Stimulated activated CD8-positive, alpha-beta memory T cell treated with anti-CD3 and anti-CD28 coated beads, Interleukin-4, amount 100 ng/mL, for 4 hours (primary cell): ENCODE results near the gene ANO1.
"Not testable (repeated sequence)": the region's sequence is repeated elsewhere in the genome, so short reads cannot be mapped to it uniquely, and the experiment has no call there.

Experiments
- DNase-seq, 2 donors: peaks; one replicate each; pipeline ENCODE4 v3.0.0-alpha.2; 2020; ENCODE audit warnings: low read depth in 2 of 2, low spot score in 1 of 2

The ANO1 gene

GRCh38 chr11:70184396-70184795 is 106.3 kb downstream of the ANO1 start:
- no peak for DNase-seq

- DNase-seq: no peak
These were observed 107.4 kb downstream of the ANO1 start for GRCh38 chr11:70185348-70186055.

GRCh38 chr11:70186420-70186819 is 108.3 kb downstream of the ANO1 start:
- DNase-seq: no peak

DNA sequence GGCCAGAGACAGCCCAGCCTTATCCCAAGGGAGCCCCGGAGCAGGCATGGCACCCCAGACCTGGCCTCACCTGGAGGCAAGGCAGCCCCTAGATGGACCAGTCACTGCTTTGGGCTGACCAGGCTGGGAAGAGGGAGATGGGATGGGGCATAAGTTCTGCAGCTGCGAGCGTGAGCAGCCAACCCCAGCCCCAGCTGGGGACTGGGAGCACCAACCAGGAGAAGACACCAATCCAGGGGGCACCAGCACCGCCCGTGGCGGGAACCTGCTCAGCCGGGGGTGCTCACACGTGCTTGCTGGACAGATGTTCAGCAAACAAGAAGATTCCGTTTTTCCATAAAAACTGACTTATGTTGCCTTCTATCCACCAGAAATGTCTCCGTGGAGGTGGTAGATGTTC is 108.8 kb downstream of the ANO1 start:
- DNase-seq: no peak

DNA sequence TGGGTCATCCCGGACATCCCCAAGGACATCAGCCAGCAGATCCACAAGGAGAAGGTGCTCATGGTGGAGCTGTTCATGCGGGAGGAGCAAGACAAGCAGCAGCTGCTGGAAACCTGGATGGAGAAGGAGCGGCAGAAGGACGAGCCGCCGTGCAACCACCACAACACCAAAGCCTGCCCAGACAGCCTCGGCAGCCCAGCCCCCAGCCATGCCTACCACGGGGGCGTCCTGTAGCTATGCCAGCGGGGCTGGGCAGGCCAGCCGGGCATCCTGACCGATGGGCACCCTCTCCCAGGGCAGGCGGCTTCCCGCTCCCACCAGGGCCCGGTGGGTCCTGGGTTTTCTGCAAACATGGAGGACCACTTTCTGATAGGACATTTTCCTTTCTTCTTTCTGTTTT is 109.7 kb downstream of the ANO1 start:
- DNase-seq: no peak

GRCh38 chr11:70189622-70190021 is 111.5 kb downstream of the ANO1 start:
- no peak for DNase-seq

- DNase-seq: peak in 1 of 2 donors; percentile 18
These were observed 113.5 kb downstream of the ANO1 start for GRCh38 chr11:70191495-70192140.

GRCh38 chr11:70192666-70193410 is 114.7 kb downstream of the ANO1 start:
- no peak for DNase-seq

- no peak for DNase-seq
These were observed 115.5 kb downstream of the ANO1 start for GRCh38 chr11:70193411-70194292.

DNA sequence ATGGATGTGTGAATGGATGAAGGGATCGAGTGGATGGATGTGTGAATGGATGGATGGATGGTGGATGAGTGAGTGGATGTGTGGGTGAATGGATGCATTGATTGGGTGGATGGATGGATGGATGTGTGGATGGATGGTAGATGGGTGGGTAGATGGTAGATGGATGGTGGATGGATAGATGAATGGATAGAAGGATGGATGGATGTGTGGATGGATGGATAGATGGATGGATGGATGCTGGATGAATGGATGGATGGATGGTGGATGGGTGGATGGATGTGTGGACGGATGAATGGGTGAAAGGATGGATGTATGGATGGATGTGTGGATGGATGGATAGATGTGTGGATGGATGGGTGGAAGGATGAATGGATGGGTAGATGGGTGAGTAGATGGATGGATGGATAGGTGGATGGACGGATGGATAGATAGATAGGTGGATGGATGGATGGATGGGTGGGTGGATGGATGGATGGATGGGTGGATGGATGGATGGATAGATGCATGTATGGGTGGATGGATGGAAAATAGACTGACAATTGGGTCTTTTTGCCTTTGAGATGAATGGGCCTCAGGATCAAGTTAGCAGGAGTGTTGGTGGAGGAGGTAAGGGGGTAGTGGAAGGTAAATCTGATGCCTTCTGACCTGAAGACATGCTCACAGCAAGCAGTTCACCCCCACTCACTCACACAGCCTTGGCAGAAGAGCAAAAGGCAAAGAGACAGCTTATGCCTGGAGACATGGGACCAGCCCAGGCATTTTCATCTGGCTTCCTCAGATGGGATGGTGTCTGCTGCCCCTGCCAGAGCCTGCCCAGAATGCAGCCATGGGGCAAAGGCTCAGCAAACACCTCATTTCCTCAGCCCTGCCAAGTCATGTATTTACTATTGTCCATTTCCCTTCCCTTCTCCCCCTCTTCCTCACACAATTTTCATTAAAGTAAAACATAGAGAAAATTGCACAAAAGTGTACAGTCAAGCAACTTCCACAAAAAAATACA is 117.0 kb downstream of the ANO1 start:
- no peak for DNase-seq

- no peak for DNase-seq
These were observed 122.2 kb downstream of the ANO1 start for GRCh38 chr11:70200212-70200844.

GRCh38 chr11:70201047-70201446 is 122.9 kb downstream of the ANO1 start:
- DNase-seq: not testable (repeated sequence)

- DNase-seq: no peak
These were observed 124.1 kb downstream of the ANO1 start for GRCh38 chr11:70201882-70202861.

DNA sequence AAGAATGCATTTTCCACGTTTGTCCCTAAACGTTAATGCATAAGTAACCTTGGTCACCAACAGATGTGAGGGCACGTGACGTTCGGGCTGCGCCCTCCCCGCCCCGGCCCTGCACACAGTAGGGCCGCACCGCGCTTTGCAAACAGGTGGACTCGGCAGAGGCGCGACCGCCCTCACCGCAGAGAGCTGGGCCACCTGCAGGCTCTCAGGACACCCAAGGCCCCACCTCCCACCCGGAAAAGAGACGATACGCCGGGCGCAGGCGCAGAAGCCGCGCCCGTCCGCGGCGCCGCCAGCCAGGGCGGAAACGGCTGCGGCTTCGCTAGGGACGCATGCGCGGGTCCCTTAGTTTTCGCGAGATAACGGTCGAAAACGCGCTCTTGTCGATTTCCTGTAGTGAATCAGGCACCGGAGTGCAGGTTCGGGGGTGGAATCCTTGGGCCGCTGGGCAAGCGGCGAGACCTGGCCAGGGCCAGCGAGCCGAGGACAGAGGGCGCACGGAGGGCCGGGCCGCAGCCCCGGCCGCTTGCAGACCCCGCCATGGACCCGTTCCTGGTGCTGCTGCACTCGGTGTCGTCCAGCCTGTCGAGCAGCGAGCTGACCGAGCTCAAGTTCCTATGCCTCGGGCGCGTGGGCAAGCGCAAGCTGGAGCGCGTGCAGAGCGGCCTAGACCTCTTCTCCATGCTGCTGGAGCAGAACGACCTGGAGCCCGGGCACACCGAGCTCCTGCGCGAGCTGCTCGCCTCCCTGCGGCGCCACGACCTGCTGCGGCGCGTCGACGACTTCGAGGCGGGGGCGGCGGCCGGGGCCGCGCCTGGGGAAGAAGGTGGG is 125.0 kb downstream of the ANO1 start, which contains the start of gene FADD:
TSS of gene FADD (plus strand) at position 377 of the 831 bp plus-strand sequence. CDS start at position 541, 164 bp downstream.
- peak; percentile 83 to 84 for DNase-seq

GRCh38 chr11:70203751-70204465 is 125.8 kb downstream of the ANO1 start:
- peak; percentile 84 to 90 for DNase-seq

- no peak for DNase-seq
These were observed 126.3 kb downstream of the ANO1 start for GRCh38 chr11:70204466-70204799.
